NB4 (cell line): ENCODE measurements around the gene FXYD4.

Source experiments
- DNase-seq: peaks from one replicate; pipeline ENCODE4 v3.0.0; 2010; ENCODE audit warnings: low read depth
- H3K4me3 ChIP-seq: one replicate; pipeline ENCODE4 v1.5.1; 2011; ENCODE audit warnings: mild to moderate bottlenecking, low read depth, low read length, moderate library complexity
- MYC ChIP-seq: IDR thresholded peaks from 2 replicates; pipeline ENCODE4 v1.6.1; 2011; ENCODE audit warnings: low read depth, low read length
- POLR2A ChIP-seq: IDR thresholded peaks from 2 replicates; pipeline ENCODE4 v1.6.1; 2011; ENCODE audit warnings: mild to moderate bottlenecking; ENCODE audit not compliant: insufficient read length; ENCODE audit errors: extremely low read depth
- TF ChIP-seq, protein P1 (sequence below): IDR thresholded peaks from one replicate; pipeline ENCODE4 v1.5.1; 2012; ENCODE audit warnings: low read depth, low read length
- TF ChIP-seq, protein P2 (sequence below): IDR thresholded peaks from 2 replicates; pipeline ENCODE4 v1.6.1; 2011; ENCODE audit warnings: low read depth, low read length

FXYD4 gene

DNA sequence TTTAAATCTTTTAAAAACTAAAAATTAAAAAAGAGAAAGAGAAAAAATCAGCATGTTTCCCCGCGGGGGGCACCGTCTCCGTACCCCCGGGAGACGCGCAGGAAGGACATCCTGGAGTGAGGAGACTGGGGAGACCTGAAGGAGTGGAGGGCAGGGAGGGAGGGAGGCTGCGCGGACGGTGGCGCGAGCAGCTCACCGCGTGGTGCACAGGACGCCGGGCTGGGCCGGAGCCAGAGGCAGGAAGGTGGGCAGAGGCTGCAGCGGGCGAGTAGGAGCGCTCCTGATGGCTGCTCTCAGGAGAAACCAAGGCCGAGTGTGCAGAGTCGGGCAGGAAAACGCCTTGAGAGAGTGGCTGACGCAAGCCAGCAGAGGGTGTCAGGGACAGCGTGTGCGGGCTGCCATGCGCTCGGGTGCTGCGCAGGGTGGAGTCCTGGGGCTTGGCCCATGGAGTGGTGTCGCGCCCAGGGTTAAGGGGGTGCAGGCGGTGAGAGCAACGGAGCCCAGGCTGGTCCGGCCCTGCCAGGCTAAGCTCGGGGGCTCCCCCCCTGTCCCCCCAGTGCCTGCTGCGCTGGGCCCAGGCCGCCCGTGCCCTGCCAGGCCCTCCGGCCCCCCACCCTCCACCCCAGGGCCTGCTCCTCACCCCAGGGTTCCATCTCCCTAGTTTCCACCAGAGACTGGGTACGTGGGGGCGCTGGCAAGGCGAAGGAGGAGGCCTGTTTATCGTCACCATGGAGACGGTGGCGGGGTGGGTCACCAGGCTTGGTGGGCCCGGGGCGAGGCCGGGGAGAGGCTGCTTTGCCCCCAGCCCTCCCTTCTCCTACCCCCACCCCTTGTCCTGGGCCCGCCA is 28.9 kb upstream of the FXYD4 start:
- no peak for TF ChIP-seq POLR2A
- TF ChIP-seq, protein P1, sequence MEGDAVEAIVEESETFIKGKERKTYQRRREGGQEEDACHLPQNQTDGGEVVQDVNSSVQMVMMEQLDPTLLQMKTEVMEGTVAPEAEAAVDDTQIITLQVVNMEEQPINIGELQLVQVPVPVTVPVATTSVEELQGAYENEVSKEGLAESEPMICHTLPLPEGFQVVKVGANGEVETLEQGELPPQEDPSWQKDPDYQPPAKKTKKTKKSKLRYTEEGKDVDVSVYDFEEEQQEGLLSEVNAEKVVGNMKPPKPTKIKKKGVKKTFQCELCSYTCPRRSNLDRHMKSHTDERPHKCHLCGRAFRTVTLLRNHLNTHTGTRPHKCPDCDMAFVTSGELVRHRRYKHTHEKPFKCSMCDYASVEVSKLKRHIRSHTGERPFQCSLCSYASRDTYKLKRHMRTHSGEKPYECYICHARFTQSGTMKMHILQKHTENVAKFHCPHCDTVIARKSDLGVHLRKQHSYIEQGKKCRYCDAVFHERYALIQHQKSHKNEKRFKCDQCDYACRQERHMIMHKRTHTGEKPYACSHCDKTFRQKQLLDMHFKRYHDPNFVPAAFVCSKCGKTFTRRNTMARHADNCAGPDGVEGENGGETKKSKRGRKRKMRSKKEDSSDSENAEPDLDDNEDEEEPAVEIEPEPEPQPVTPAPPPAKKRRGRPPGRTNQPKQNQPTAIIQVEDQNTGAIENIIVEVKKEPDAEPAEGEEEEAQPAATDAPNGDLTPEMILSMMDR: no peak
- no peak for TF ChIP-seq MYC
- TF ChIP-seq, protein P2, sequence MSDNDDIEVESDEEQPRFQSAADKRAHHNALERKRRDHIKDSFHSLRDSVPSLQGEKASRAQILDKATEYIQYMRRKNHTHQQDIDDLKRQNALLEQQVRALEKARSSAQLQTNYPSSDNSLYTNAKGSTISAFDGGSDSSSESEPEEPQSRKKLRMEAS: no peak
- DNase-seq: no peak
- H3K4me3 ChIP-seq: no peak overlapping the region

DNA sequence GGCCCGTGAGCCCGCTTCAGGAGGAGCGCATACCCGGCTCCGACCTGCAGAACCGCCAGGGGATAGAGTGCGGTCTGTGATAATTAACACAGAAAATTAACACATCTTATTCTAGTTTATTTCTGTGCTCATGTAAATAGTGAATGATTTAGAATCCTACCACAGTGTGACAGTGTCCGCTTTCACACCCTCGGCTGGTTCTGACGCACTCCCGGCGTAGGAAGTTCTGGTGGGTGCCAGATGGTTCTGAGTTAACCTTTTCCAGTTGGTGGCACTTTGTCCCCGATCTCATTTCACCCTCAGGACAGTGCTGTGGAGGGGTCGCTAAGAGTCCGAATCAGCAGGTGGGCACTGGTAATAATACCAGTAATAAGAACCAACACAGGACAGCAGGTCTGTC is 28.3 kb upstream of the FXYD4 start:
- TF ChIP-seq POLR2A (no peak), MYC (no peak)
- TF ChIP-seq, protein P2: no peak
- TF ChIP-seq, protein P1: no peak
- DNase-seq: no peak
- H3K4me3 ChIP-seq: no peak overlapping the region

DNA sequence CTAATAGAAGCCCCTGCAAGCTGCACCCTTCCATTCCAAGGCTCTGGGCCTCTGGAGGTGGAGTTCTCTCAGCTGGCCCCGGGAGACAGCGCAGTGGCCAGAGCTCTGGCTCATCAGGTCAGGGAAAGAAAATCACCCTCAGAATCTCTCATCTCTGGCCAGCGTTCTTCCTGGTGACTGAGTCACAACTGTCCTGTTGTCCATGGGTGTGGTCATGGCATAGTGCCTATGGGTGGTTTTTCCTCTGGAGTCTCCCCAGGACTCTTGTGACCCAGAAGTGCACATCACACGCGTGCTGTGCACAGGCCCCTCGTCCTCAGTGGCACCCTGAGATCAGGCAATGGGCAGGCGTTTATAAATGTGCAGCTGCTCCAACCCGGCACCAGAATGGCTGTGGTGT is 27.4 kb upstream of the FXYD4 start:
- no peak overlapping the region for H3K4me3 ChIP-seq
- DNase-seq: no peak
- no peak for TF ChIP-seq POLR2A
- no peak for TF ChIP-seq MYC
- TF ChIP-seq, protein P2: no peak
- TF ChIP-seq, protein P1: no peak

DNA sequence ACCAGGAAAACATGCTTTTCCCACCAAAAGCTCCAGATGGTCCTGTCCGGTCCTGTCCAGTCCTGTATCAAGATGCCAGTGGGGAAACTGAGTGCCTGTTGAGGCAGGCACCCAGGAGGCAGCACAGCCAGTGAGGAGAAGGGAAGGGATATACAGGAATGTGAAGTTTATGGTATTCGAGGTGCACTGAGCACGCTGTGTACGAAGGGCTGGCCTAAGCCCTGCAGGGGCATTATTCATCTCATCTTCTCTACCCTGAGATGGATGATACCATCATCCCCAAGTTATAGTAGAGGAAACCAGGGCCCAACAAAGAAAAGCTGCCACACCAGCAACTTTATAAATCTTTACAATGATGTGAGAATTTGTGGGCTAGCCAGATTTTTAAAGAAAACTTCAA is 23.4 kb upstream of the FXYD4 start:
- no peak overlapping the region for H3K4me3 ChIP-seq
- TF ChIP-seq POLR2A: no peak
- TF ChIP-seq, protein P1: no peak
- no peak for TF ChIP-seq MYC
- TF ChIP-seq, protein P2: no peak

DNA sequence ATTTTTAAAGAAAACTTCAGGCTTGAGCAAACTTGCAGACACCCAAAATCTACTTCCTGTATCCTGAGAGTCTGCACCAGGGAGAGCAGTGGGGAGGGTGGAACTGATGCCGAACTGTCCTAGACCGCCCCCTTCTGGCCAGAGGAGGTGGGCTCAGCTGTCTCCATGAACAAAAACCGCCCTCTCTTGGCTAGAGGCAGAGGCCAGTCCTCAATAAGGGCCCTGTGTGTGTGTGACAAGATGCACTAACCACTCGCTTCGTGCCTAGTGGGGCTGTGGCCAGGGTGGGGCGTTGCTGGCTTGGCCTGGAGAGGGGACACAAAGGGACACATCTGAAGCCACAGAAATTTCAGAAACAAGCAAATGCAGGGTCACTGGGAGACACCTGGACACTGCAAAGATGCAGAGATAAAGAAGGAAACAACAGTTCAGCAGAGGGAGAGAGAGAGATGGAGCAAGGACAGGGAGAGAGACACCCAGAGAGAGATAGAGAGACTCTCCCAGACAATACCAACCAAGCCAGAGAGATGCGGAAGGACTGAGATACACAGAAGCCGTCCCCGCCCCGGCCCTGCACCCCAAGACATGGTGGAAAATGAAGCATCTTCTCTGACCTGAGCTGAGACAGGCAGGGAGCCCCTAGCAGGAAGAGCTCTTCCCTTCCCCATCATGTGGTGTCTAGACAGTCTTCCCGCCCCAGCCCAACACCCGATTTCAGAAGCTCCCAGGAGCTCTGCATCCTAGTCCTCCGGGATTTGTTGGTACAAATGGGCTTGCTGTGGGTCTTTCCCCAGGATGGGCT is 22.7 kb upstream of the FXYD4 start:
- DNase-seq: peak; percentile 88
- no peak for TF ChIP-seq MYC
- TF ChIP-seq POLR2A: no peak
- TF ChIP-seq, protein P1: peak; percentile 98
- TF ChIP-seq, protein P2: no peak
- no peak overlapping the region for H3K4me3 ChIP-seq

More for the DNA sequence above, 23.4 kb upstream of the FXYD4 start:
- no peak for DNase-seq
